Esophagus squamous epithelium (tissue), 4 donors: ENCODE data around the gene TSSK2.

Experiments used
- CTCF ChIP-seq, 6 experiments: fragments of 450-650 bp in 4 of 6; fragments of 200-600 bp in 2 of 6; sonication (generic) in 2 of 6; IDR thresholded peaks; one replicate each; pipeline ENCODE4 v1.5.1; 2016 to 2019; ENCODE audit warnings: antibody characterized with exemption in 6 of 6, mild to moderate bottlenecking in 4 of 6, moderate library complexity in 4 of 6
- POLR2A ChIP-seq, 4 donors: fragments of 450-650 bp; IDR thresholded peaks; one replicate each; pipeline ENCODE4 v1.6.1; 2017; ENCODE audit warnings: antibody characterized with exemption in 4 of 4, mild to moderate bottlenecking in 4 of 4, moderate library complexity in 3 of 4

GRCh38 chr22:19143212-19143611 lies 12.1 kb downstream of the TSSK2 start:
- no peak for TF ChIP-seq CTCF (IDR thresholded peaks at IDR 0.05)
- no peak for TF ChIP-seq POLR2A (IDR thresholded peaks at IDR 0.05)
